T-helper 1 cell treated with Interleukin-12 subunit alpha and Interleukin-12 subunit beta and Interleukin-4 antibody, amounts not matched to agents 30 ng/mL and 1 ng/mL, for 36 hours (primary cell): ENCODE results near the gene GSTM4. TPM values are rescaled to one million over a fixed set of nuclear protein-coding genes. Genes with fewer than 3 reads are reported as not detected.
"Not testable (repeated sequence)": the region's sequence is repeated elsewhere in the genome, so short reads cannot be mapped to it uniquely, and the experiment has no call there.

Experiments used
- intact Hi-C: fragments of 100-400 bp; cut with micrococcal nuclease; formaldehyde crosslinking; loops from one replicate; pipeline ENCODE4 v1.15.1; 2024
- total RNA-seq: library from RNA; stranded (reverse); gene quantifications from 2 replicates; pipeline ENCODE4 v1.2.3, GENCODE V29; 2022

GSTM4 gene
- total RNA-seq, 1 donor from 2014 or later, result 24.8 TPM

GRCh38 chr1:109691759-109692158, 35.9 kb downstream of the GSTM4 start:
- intact Hi-C loops, result no loop called here

DNA sequence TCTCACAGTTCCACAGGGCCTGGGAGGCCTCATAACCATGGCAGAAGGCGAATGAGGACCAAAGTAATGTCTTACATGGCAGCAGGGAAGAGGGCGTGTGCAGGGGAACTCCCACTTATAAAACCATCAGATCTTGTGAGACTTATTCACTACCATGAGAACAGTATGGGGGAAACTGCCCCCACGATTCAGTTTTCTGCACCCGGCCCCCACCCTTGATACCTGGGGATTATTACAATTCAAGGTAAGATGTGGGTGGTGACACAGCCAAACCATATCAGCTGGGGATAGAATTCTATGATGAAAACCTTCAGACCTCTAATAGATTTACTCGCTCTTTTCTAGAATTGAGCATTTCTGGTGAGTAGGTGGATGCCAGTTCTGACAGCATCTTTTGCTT, 38.5 kb downstream of the GSTM4 start:
- intact Hi-C loops, result not testable (repeated sequence)

DNA sequence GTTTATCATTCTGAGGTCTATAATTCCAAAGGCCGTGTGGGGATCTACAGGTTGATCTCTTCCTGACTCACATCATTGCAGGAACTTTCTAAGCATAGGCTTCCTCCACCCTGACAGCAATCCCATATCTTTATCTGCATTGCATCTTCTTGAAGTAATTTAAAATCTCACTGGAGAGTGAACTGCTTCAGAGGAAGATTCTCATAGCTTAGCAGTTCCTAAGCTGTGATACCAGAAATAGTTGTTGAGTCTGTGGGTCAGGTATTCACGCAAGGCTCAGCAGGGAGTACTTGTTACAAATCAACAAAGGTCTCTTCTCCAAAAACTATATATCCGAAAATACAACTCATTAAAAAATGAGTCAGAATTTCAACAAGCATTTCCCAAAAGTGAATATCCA, 39.2 kb downstream of the GSTM4 start:
- intact Hi-C loops, result not testable (repeated sequence)

DNA sequence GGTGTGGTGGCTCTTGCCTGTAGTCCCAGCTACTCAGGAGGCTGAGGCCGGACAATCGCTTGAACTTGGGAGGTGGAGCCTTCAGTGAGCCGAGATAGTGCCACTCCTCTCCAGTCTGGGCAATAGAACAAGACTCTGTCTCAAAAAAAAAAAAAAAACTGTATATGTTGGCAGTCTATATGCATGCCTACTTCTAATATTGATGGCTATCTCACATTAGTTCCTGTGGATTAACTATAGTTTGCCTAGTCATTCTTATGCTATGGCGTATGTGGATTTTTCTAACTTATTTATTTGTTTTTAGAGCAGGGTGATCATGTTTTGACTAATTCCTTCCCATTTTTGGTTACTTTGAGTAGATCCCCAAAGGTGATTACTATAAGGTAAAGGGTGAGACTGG, 41.2 kb downstream of the GSTM4 start:
- intact Hi-C loops, result no loop called here

DNA sequence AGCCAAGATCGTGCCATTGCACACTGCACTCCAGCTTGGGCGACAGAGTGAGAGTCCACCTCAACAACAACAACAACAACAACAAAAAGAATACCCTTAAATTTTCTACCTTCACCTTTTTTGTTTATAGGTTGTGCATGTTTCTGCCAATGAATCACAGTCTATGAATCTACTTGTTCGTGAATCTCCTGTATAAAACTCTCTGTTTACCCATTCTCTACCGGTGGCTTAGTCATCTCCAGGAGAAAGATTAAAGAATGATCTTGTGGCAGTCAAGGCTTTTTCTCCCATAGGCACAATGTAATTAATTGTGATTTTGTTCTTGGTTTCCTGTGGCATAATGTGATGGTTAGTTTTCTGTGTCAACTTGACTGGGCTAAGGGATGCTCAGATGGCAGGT, 42.0 kb downstream of the GSTM4 start:
- intact Hi-C loops, result not testable (repeated sequence)

DNA sequence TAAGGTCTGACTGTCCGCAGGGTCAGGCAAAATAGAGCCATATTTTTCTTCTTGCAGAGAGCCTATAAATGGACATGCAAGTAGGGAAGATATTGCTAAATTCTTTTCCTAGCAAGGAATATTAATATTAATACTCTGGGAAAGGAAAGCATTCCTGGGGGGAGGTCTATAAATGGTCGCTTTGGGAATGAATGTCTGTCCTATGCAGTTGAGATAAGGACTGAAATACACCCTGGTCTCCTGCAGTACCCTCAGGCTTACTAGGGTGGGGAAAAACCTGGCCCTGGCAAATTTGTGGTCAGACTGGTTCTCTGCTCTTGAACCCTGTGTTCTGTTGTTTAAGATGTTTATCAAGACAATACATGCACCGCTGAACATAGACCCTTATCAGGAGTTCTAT, 47.0 kb downstream of the GSTM4 start:
- intact Hi-C loops, result not testable (repeated sequence)

DNA sequence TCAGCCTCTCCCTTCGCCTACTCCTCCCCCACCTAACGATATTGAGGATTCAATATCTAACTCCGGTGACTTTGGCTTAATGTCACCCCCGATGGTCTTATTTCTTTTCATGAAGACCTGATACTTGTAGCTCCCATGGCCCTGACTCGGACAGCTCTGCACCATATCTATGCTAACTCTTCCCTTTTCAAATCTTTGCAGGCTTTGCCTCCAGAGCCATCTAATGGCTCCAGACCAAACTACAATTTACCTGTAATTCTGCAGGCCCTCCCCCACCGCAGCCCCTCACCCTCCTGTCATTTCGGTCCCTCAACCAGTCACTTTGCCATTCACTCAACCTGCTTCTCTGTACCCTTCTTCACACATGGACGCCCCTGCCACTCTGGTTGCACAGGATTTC, 48.3 kb downstream of the GSTM4 start:
- intact Hi-C loops, result no loop called here

- intact Hi-C loops, result no loop called here
Measured at GRCh38 chr1:109705411-109705810, 49.5 kb downstream of the GSTM4 start.

- intact Hi-C loops, result not testable (repeated sequence)
Measured at GRCh38 chr1:109708949-109709348, 53.0 kb downstream of the GSTM4 start.

DNA sequence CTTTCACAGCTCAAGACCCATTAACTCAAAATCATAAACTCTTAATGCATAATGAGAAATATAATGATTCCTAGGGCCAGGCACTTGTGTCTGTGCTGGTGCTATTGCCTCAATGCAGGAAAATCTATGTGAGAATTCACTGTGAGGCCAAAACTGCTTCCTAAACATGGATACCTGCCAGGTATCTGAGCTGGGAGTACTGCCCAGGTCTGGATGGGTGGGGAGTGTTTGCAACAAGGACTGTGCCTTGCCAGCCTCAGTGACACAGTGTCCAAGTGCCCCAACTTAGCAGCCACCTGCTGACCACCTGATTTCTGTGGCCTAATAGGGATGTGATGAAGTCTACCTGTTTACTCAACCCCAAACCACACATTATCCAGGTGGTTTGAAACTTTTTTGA, 53.9 kb downstream of the GSTM4 start:
- intact Hi-C loops, result loop anchor here (2.0 kb wide), 1 partner anchor 23 kb away; the partner anchor contains the start of gene GSTM1

Other genes with a start within 250 kb of the GSTM4 start
- 211 and 216 TPM in 2 replicates for gene PSMA5, start 229.7 kb upstream of the GSTM4 start, total RNA-seq
- gene SYPL2, start 189.6 kb upstream of the GSTM4 start, total RNA-seq, result not detected in 2 replicates
- gene ATXN7L2, start 172.2 kb upstream of the GSTM4 start, total RNA-seq, result 11.3 and 13.0 TPM in 2 replicates
- 22.5 and 24.1 TPM in 2 replicates for gene CYB561D1, start 162.0 kb upstream of the GSTM4 start, total RNA-seq
- gene AMIGO1, start 146.4 kb upstream of the GSTM4 start, total RNA-seq, result 1.1 and 1.2 TPM in 2 replicates
- 0.15 TPM in 1 of 2 replicates, not detected in the other for gene GPR61, start 116.2 kb upstream of the GSTM4 start, total RNA-seq
- gene GNAI3, start 107.5 kb upstream of the GSTM4 start, total RNA-seq, result 10.0 TPM in 2 replicates
- 0.15 TPM in 1 of 2 replicates, not detected in the other for gene GNAT2, start 36.5 kb upstream of the GSTM4 start, total RNA-seq
- gene AMPD2, start 36.3 kb upstream of the GSTM4 start, total RNA-seq, result 88.5 and 93.2 TPM in 2 replicates
- gene GSTM2, start 12.0 kb downstream of the GSTM4 start, total RNA-seq, result 49.8 and 52.0 TPM in 2 replicates
- 67.8 and 72.8 TPM in 2 replicates for gene GSTM1, start 31.7 kb downstream of the GSTM4 start, total RNA-seq
- not detected in 2 replicates for gene GSTM5, start 56.2 kb downstream of the GSTM4 start, total RNA-seq
- gene GSTM3, start 84.9 kb downstream of the GSTM4 start, total RNA-seq, result 7.6 and 8.1 TPM in 2 replicates
- not detected in 2 replicates for gene EPS8L3, start 107.8 kb downstream of the GSTM4 start, total RNA-seq